ENCODE measurements around the gene GPR3.

GPR3 gene, protein sequence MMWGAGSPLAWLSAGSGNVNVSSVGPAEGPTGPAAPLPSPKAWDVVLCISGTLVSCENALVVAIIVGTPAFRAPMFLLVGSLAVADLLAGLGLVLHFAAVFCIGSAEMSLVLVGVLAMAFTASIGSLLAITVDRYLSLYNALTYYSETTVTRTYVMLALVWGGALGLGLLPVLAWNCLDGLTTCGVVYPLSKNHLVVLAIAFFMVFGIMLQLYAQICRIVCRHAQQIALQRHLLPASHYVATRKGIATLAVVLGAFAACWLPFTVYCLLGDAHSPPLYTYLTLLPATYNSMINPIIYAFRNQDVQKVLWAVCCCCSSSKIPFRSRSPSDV

DNA sequence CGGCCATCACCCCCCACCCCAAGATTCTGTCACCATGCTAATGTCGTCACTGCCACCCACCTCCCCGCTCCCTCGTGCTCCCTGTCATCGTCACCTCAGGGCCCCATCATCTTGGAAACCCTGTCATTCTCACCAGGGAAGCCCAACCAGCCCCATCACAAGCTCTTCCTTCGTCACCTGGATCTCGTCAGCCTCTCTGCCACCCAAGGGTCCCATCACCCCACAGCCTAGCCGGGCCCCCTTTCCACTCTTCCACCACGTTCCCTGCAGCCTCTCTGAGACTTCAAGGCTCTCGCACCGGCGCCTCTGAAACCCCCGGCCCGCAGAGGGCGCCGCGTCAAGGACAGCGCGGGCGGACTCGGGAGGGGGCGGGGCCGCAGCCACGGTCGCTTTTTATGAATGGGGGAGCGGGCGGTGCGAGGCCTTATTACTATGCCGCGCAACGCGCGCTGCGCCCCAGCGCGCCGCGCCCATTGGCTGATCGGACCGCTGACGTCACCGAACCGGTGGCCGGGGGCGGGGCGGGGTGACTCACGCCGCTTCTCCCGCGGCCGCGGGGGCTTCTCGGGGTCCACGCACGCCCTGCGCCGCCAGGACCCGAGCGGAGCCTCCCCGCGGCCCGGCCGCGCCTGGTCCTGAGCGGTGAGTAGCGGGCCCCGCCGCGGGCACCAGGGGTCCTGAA lies at the start of gene GPR3:
GPR3 (plus strand) TSS at position 527 of the 682 bp plus-strand sequence. CDS start 1,177 bp downstream, outside the sequence.
- DNase-seq: peak; percentile 74

DNA sequence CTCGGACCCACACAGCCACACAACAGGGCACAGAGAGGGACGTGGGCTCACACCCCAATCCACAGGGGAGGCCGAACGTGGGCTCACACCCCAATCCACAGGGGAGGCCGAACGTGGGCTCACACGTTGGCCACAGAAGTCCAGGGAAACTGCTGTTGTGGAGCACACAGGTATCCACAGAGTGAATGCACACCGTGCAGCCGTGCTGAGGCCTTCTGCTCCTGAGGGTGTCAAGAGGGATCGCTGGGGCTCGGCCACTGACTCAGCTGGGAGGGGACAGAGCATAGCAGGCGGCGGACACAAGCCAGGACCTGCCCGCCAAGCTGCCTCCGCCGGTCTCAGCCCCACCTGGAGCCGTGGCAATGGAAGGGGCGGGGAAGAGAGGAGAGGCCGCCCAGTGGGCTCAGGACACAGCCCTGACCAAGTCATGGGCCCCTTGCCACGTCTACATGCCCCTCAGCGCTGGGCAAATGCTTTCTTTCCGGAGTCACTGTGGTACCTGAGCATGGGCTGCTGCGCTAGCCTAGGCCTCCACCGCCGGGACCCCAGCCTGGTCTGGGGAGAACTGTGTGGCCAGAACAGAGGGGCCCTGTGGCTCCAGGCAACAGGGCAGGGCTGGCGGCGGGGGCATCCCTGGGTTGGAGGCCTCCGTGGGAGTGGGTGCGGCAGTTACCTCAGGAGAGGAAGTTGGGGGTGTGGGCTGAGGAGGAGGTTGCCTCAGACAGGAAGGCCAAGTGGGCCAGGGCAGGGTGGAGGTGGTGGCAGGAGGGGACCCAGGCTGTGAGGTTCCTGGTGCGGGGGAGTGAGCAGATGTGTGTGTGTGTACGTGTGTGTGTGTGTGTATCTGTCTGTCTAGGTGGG lies 49.4 kb upstream of the GPR3 start:
- DNase-seq: peak; percentile 59

DNA sequence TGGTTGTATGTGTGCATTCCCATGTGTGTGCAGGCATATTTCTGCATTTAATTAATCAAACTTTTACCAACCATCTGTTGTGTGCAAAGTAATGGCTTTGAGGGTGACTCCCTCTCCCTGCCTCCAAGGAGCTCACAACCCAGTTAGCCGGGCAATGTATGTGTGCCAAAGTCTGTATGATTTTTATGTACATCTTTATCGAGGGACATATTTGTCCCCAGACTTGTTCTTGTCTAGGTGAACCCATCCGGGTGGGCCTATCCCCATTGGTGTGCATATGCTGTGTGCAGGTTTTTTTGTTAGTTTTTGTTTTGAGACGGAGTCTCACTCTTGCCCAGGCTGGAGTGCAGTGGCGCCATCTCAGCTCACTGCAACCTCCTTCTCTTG lies 48.8 kb upstream of the GPR3 start:
- no peak for DNase-seq

DNA sequence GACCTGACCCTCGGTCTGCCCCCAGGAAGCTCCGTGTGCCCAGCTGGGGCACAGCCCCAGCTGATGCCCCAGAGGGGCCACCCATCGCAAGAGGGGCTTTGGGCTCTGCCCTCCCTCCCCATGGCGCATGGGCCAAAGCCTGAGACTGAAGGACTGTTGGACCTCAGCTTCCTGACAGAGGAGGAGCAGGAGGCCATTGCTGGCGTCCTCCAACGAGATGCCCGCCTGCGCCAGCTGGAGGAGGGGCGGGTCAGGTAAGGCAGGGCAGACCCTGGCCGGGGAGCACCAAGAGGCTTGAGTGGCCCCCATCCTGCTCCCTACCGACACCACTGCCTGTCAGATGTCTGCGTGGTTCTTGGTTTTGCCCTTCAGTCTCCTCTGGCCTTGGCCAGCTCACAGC lies 47.1 kb upstream of the GPR3 start:
- DNase-seq: no peak

DNA sequence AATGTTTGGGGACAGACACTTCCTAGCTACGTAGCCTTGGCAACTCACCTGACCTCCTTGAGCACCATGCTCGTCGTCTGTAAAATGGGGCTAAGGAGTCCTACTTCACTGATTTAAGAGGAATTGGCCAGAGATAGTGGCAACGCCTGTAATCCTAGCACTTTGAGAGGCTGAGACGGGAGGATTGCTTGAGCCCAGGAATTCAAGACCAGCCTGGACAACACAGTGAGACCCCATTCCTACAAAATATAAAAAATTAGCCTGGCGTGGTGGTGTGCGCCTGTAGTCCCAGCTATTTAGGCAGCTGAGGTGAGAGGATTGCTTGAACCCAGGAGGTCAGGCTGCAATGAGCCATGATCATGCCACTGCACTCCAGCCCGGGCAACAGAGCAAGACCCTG lies 46.1 kb upstream of the GPR3 start:
- DNase-seq: no peak

DNA sequence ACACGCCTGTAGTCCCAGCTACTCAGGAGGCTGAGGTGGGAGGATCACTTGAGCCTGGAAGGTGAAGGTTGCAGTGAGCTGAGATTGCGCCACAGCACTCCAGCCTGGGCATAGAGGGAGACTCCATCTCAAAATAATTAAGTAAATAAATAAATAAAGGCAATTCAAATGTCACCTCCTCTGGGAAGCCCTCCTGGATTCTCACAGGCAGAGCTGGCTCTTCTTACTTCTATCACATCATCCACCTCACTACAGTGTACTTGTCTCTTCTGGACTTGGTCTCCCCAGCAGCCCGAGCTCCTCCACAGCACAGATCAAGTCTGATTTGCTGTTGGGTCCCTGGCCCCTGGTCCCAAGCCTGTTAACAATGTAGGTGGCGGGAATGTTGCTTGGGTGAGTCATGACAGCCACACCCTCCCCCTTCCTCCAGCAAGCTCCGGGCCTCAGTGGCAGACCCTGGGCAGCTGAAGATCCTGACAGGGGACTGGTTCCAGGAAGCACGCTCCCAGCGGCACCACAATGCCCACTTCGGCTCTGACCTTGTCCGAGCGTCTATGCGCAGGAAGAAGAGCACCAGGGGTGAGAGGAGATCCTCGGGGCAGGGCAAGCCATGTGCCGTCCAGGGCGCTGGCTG lies 45.3 kb upstream of the GPR3 start:
- no peak for DNase-seq

DNA sequence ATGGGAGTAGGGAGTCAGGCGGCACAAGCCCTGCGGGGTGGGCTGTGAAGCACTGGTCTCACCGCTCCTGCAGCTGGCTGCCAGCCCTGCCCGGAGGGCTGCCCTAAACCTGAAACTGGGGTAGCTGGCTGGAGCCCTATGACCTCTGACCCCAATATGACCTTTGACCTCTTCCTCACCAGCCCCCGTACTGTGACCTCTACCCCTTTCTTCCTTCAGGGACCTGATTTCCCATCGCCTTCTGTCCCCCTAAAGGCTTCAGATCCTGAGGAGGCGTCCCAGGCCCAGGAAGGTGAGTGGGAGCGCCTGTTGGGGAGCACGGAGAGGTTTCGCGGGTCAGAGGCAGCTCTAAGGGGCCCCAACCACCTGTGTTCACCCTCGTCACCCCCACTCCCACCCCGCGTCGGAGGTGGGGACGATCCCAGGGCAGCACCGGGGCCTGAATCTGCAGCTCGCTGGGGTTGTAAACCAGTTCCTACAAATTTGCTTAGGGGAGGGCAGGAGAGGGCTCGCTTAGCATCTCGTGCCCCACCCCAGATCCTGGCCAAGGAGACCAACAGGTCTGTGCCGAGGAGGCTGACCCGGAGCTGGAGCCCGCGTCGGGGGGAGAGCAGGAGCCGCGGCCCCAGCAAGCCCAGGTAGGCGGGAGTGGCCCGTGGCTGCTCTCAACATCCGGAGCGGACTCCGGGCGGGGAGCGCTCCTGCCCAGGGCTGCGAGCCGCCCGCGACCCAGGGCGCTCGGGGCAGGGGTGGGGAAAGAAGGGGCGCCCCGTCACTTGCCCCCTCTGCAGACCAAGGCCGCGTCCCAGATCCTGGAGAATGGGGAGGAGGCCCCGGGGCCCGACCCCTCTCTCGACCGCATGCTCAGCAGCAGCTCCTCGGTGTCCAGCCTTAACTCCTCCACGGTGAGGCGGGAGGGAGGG lies 43.3 kb upstream of the GPR3 start:
- DNase-seq: peak; percentile 77

DNA sequence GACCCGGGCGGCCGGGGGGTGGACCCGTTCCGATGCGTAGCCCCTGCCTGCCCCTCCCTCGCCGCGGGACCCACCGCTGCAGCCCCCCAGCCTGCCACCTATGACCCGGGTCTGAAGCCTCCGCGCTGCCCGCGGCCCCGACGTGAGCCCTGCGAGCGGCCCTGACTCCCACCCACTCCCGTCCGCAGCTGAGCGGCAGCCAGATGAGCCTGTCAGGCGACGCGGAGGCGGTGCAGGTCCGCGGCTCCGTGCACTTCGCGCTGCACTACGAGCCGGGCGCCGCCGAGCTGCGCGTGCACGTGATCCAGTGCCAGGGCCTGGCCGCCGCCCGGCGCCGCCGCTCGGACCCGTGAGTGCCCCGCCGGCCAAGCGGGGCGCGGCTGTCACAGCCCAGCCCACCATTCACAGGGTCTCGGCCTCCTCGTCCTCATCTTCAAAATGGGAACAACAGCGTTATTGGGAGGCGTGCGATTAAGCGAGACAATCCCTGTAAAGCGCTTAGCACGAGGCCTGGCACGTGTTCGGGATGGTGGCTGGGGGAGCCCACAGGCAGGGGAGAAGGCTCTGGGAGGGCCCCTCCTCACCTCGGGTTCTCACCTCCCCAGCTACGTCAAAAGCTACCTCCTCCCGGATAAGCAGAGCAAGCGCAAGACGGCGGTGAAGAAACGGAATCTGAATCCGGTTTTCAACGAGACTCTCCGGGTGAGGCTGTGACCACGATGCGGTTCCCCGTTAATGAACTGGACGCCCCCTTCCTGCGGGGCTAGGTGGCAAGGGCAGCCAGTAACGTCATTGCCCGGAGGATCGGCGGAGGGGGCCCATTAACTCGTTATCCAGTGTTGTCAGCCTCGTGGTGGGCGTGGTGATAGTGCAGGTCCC lies 42.4 kb upstream of the GPR3 start:
- peak; percentile 60 for DNase-seq

DNA sequence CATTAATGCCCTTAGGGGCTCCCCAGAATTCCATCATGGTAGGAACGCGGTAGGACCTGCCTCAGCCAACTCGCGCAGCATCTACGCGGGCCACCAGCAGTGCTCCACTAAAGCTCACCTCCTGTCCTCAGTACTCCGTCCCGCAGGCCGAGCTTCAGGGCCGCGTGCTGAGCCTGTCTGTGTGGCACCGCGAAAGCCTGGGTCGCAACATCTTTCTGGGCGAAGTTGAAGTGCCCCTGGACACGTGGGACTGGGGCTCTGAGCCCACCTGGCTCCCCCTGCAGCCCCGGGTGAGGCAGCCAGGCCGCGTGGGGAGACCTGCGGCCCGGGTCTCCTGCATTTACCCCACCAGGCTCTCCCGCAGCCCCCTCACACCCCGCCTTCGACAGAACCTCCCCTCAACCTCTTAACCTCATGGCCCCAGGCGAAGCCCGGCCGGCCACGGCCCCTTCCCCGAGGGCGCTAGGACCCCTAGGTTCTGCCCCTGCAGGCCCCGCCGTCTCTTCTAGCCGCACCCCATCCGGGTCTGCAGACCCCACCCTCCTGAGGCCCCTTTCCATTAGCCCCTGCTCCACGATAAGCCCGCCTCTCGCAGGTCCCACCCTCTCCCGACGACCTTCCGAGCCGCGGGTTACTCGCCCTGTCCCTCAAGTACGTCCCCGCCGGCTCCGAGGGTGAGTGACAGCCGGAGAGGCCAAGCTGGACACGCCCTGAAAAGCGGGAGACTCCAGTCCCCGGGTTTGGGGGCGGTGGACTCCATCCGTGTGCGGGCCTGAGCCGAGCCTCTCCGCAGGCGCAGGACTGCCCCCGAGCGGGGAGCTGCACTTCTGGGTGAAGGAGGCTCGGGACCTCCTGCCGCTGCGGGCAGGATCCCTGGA lies 41.5 kb upstream of the GPR3 start:
- DNase-seq: no peak

DNA sequence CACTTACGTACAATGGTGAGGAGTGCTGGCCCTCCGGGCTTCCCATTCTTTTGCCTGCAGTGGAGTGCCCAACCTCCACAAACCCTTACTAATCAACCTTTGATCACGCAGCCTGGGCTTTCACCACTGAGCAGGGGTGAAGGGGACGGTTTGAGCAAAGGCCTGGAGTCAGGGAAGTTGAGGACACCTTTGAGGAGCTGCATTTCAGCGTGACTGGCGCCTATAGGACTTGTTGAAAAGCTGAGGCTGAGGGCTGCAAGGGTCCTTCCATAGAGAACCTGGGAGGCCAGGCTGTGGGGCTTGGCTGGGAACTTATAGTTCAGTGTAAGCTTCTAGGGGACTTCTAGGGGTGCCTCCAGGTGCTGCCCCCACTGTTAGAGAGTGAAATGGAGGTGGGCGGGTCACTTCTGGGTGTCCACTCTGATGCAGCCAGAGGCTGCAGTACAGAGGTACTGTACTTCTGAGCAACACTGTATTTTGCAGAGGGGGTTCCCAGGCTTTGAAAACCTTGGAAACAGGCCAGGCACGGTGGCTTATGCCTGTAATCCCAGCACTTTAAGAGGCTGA lies 40.8 kb upstream of the GPR3 start:
- no peak for DNase-seq

DNA sequence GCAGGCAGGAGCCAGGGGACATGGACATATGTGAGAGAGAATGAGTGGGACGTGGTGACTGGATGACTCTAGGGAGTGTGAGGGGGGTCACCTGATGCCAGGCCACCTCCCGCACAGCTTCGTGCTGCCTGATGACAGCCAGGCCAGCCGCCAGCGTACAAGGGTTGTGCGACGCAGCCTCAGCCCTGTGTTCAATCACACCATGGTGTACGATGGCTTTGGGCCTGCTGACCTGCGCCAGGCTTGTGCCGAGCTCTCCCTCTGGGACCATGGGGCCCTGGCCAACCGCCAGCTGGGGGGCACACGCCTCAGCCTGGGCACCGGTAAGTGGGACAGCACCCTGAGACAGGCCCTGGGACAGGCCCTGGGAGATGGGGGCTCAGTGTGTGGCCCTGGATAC lies 39.3 kb upstream of the GPR3 start:
- no peak for DNase-seq

DNA sequence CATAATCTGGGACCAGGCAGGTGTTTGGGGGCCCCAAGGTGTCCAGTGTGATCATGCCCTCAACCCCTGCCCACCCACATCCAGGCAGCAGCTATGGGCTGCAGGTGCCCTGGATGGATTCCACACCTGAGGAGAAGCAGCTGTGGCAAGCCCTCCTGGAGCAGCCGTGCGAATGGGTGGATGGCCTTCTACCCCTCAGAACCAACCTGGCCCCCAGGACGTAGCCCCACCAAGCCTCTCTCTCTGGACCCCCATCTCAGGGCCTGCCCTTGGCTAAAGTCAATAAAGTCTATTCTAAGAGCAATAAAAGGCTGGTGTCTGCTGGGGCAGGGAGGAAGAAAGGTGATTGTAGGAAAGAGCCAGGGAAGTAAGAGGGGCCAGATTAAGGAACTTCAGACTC lies 38.8 kb upstream of the GPR3 start:
- DNase-seq: no peak

DNA sequence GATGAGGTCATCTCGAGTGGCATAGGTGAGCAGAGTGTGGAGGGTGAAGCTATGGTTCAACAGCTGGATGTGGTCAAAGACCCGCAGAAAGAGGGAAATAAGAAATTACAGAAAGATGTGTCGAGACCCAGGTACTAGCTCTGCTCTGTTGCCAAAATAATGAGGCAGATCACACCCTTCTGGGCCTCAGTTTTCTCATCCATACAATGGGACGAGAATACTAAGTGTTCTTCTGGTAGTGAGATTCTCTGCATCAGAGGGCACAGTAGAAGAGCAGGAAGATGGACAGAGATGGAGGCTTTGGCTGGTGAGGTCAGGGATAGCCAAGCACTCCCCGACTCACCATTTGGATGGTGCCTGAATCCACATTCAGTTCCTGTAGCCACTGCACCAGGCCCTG lies 36.7 kb upstream of the GPR3 start:
- no peak for DNase-seq

DNA sequence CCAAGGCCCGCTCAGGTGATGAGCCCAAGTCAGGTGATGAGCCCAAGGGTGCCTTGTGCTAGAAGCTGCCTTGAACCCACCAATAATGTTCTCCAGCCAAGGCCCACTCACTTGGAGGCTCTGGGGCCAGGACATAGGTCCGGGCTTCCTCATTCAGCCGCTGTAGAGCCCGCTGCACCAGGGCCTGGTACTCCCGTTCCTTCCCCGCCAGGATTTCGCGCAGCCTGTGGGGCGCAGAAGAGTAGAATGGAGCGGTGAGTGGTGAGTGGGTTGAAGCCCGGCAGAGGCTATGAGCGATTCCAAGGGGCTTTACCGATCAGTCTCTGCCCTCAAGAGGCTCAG lies 36.2 kb upstream of the GPR3 start:
- no peak for DNase-seq

DNA sequence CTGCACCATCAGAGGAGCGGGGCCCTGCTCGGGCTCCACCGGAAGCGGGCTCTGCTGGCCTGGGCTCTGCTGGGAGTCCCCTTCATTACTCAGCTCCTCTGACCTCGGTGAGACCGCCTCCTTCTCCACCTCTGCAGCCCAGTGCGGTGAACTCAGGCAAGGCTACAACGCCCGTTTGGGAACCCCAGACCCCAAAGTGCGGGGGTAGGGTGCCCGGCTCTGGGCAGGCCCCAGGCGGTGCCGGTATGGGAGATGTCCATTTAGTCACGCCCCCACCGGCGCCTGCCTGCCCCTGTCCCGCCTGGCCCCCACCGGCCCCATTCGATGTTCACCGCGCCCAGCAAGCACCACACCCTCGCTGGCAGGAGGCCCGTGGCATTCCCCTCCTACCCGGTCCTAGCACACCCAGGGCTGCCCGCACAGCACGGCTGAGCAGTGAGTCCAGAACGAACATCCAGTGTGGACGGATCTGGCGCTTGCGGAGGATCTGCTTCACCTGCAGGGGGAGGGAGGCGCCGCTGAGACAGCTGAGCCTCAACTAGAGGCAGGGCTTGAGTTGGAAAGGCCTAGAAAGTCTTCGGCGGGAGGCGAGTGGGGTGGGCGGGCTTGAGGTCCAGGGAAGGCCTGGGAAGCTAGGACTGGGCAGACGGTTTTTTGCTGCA lies 35.7 kb upstream of the GPR3 start:
- no peak for DNase-seq

DNA sequence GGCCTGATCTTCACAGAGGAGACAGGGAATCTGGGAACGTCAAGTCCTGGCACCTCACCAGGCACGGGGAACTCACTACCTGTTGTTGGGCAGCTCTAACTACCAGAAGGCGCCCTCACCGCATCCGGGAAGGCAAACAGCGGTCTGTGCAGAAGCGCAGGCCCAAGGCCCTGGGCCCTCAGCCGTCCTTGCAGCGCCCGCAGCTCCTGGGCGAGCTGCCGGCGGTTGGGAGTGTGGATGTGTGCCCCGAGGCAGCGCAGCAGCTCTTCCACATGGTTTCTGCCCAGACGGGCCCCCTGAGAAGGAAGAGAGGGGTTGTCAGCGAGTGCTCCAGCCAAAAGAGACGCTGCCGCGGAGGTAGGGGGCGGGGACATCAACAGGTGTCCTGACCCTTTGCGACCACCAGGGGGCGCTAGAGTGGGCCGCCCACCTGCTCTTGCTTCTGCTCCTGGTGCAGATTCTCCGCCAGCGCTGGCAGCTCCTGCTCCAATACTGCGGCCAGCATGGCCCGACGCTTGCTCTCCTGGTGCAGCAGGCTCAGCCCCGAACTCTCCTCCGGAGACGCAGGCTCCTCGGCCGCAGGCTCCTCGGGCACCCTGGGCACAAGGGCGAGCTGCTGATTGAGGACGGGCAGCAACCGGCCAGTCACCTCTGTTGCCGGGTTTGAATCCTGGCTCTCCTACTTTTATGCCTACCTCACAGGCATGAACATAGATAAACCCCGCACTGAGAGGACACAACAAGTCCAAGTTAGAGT lies 35.0 kb upstream of the GPR3 start:
- peak; percentile 54 for DNase-seq

DNA sequence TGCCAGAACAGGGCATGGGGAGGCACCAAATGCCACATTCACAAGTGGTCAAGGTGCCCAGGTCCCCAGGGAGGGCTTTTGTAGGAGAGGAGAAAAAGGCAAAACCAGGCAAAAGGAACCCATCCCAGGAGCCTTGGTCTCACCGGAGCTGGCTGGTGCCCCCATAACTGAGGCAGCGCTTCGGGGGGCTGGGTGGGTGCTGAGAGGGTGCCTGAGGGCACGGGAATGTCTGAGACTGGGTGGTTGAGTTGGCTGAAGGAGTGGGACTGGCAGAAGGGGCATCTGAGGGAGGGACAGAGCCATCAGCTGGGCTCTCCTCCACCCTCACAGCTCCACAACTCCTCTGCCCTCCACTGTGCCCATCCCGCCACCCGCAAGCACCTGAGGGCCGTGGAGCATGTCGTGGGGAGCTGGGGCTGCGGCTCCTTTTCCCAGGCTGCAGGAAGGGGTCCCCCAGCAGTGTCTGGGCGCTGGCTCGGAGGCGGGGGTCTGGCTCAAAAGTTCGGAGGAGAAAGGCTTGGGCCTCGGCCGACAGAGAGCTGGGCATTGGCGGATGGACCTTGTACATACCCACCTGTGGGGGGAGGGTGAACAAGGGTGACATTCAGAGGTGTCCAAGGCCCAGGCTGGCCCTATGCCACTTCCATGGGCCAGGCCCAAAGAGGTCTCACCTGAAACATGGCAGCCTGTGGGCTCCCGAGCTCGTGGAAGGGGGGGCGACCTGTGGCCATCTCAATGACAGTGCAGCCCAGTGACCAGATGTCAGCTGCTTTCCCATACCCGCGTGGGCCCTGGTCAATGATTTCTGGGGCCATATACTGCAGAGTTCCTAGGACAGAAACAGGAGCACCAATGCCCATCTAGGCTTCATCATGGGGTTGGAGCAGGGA lies 34.1 kb upstream of the GPR3 start:
- no peak for DNase-seq
